GM23338 (cell line): ENCODE data around the gene NKAPL. TPM values are rescaled to one million over a fixed set of nuclear protein-coding genes. Genes with fewer than 3 reads are reported as not detected.

Source experiments
- ATAC-seq: fragments of 200-7000 bp; cut with Tn5 transposase; 3 replicates; pipeline ENCODE4 v1.9.1; 2020
- DNase-seq: peaks from one replicate; pipeline ENCODE4 v3.0.0-alpha.2; 2015; ENCODE audit warnings: low spot score
- H2AFZ ChIP-seq: fragments of 200-600 bp; sonication (generic); 2 replicates; pipeline ENCODE4 v1.8.0; 2016; ENCODE audit warnings: antibody characterized with exemption, mild to moderate bottlenecking, moderate library complexity
- H3F3A ChIP-seq: fragments of 200-600 bp; sonication (generic); replicated peaks from 2 replicates; pipeline ENCODE4 v1.8.0; 2017; ENCODE audit warnings: antibody characterized with exemption, mixed run types, low read depth
- H3K27ac ChIP-seq: fragments of 200-600 bp; sonication (generic); 2 replicates; pipeline ENCODE4 v1.6.1; 2016; ENCODE audit warnings: low read depth
- H3K27me3 ChIP-seq: fragments of 200-600 bp; sonication (generic); 2 replicates; pipeline ENCODE4 v1.8.0; 2016; ENCODE audit warnings: mild to moderate bottlenecking, mixed run types, moderate library complexity; ENCODE audit not compliant: insufficient read depth
- H3K36me3 ChIP-seq: fragments of 200-600 bp; sonication (generic); 2 replicates; pipeline ENCODE4 v1.8.0; 2016; ENCODE audit warnings: mild to moderate bottlenecking; ENCODE audit not compliant: insufficient read depth
- H3K4me1 ChIP-seq: fragments of 200-600 bp; sonication (generic); 2 replicates; pipeline ENCODE4 v1.8.0; 2016; ENCODE audit warnings: mild to moderate bottlenecking, moderate library complexity; ENCODE audit not compliant: insufficient read depth
- H3K4me2 ChIP-seq: fragments of 200-600 bp; sonication (generic); 2 replicates; pipeline ENCODE4 v1.7.1; 2017; ENCODE audit warnings: mixed run types
- H3K4me3 ChIP-seq: fragments of 200-600 bp; sonication (generic); 2 replicates; pipeline ENCODE4 v1.6.1; 2016; ENCODE audit warnings: mixed run types
- H3K79me2 ChIP-seq: fragments of 200-600 bp; sonication (generic); replicated peaks from 2 replicates; pipeline ENCODE4 v1.8.0; 2017; ENCODE audit warnings: mild to moderate bottlenecking; ENCODE audit not compliant: insufficient read depth
- H3K9me2 ChIP-seq: fragments of 200-600 bp; sonication (generic); 2 replicates; pipeline ENCODE4 v1.8.0; 2017; ENCODE audit not compliant: insufficient read depth
- H4K20me1 ChIP-seq: fragments of 200-600 bp; sonication (generic); replicated peaks from 2 replicates; pipeline ENCODE4 v1.8.0; 2017; ENCODE audit warnings: mild to moderate bottlenecking; ENCODE audit not compliant: insufficient read depth
- H3K27ac Mint-ChIP-seq: 2 replicates; pipeline ENCODE4 v1.8.0; 2020; ENCODE audit warnings: inconsistent platforms, mild to moderate bottlenecking, moderate library complexity, mixed read lengths
- H3K27me3 Mint-ChIP-seq: 3 replicates; pipeline ENCODE4 v1.8.0; 2022; ENCODE audit warnings: low read depth, mild to moderate bottlenecking, moderate library complexity, mixed read lengths, inconsistent platforms; ENCODE audit not compliant: insufficient read depth, poor library complexity
- H3K36me3 Mint-ChIP-seq: 3 replicates; pipeline ENCODE4 v1.8.0; 2021; ENCODE audit warnings: low read depth, mild to moderate bottlenecking, inconsistent platforms, moderate library complexity, mixed read lengths
- H3K4me1 Mint-ChIP-seq: 3 replicates; pipeline ENCODE4 v1.8.0; 2020; ENCODE audit warnings: mild to moderate bottlenecking, inconsistent platforms, mixed read lengths
- H3K4me3 Mint-ChIP-seq: 3 replicates; pipeline ENCODE4 v1.8.0; 2021; ENCODE audit warnings: moderate library complexity, mild to moderate bottlenecking, inconsistent platforms, mixed read lengths
- H3K9me3 Mint-ChIP-seq: 3 replicates; pipeline ENCODE4 v1.8.0; 2020; ENCODE audit warnings: moderate library complexity, mild to moderate bottlenecking, inconsistent platforms, mixed read lengths
- CREB1 ChIP-seq: fragments of 250-450 bp; sonication (Bioruptor Pico); IDR thresholded peaks from 2 replicates; pipeline ENCODE4 v1.5.0; 2020; ENCODE audit warnings: low read depth, mild to moderate bottlenecking, moderate library complexity
- ETS1 ChIP-seq: IDR thresholded peaks from 2 replicates; pipeline ENCODE4 v1.6.1; 2016; ENCODE audit warnings: antibody characterized with exemption
- EZH2 ChIP-seq: fragments of 200-600 bp; sonication (generic); IDR thresholded peaks from one replicate; pipeline ENCODE4 v1.8.0; 2017; ENCODE audit warnings: antibody characterized with exemption, mild to moderate bottlenecking, low read depth; ENCODE audit not compliant: unreplicated experiment
- EZH2phosphoT487 ChIP-seq: fragments of 200-600 bp; sonication (generic); IDR thresholded peaks from one replicate; pipeline ENCODE4 v1.8.1; 2018; ENCODE audit warnings: antibody characterized with exemption; ENCODE audit not compliant: unreplicated experiment
- JUNB ChIP-seq: IDR thresholded peaks from one replicate; pipeline ENCODE4 v1.6.1; 2016; ENCODE audit warnings: antibody characterized with exemption; ENCODE audit not compliant: unreplicated experiment
- NANOG ChIP-seq: IDR thresholded peaks from 2 replicates; pipeline ENCODE4 v1.6.1; 2016; ENCODE audit warnings: antibody characterized with exemption, borderline replicate concordance
- POLR2AphosphoS5 ChIP-seq: IDR thresholded peaks from 2 replicates; pipeline ENCODE4 v1.6.1; 2016; ENCODE audit warnings: antibody characterized with exemption, low read depth
- STAT1 ChIP-seq: IDR thresholded peaks from one replicate; pipeline ENCODE4 v1.6.1; 2016; ENCODE audit warnings: antibody characterized with exemption; ENCODE audit not compliant: unreplicated experiment
- ZNF114 ChIP-seq: fragments of 250-450 bp; sonication (Bioruptor Pico); IDR thresholded peaks from 2 replicates; pipeline ENCODE4 v1.5.0; 2020; ENCODE audit warnings: mild to moderate bottlenecking, moderate library complexity
- ZNF331 ChIP-seq: fragments of 250-450 bp; sonication (Bioruptor Pico); IDR thresholded peaks from 2 replicates; pipeline ENCODE4 v1.5.0; 2020; ENCODE audit warnings: low read depth, mild to moderate bottlenecking, moderate library complexity
- ZNF462 ChIP-seq: fragments of 250-450 bp; sonication (Bioruptor Pico); IDR thresholded peaks from 2 replicates; pipeline ENCODE4 v1.5.0; 2020; ENCODE audit warnings: mild to moderate bottlenecking, moderate library complexity
- polyA plus RNA-seq: library from polyadenylated mRNA; unstranded; fragments of >200 nt; fragmentation: Nextera tagmentation; extraction: Ambion mirVana; gene quantifications from 2 replicates; pipeline ENCODE4 v1.2.1, GENCODE V29; 2016
- total RNA-seq: library from RNA; depleted of rRNA; stranded (reverse); fragments of >200 nt; shearing (Covaris generic); gene quantifications from 2 replicates; pipeline ENCODE4 v1.2.3, GENCODE V29; 2014
- TF ChIP-seq, protein P1 (sequence below): IDR thresholded peaks from one replicate; pipeline ENCODE4 v1.6.1; 2018; ENCODE audit warnings: antibody characterized with exemption; ENCODE audit not compliant: unreplicated experiment
- TF ChIP-seq, protein P2 (sequence below), 2 experiments: fragments of 200-600 bp in 1 of 2; sonication (generic) in 1 of 2; conservative IDR thresholded peaks; 2 replicates each; pipeline versions ENCODE4 v1.5.1 to v1.6.1; 2016 to 2017; ENCODE audit warnings: antibody characterized with exemption in 2 of 2, low read depth in 2 of 2, mild to moderate bottlenecking in 2 of 2, moderate library complexity in 1 of 2

NKAPL gene
- total and polyA plus RNA-seq, 2 experiments from 2014 or later: 1.6 to 2.9 TPM

- H3K4me1 Mint-ChIP-seq: no peaks in the 10 kb centered on the region
- Histone ChIP-seq H2AFZ (no peak overlapping the region), H3K36me3 (no peaks in the 10 kb centered on the region), H3F3A (no peaks in the 10 kb centered on the region), H3K4me1 (no peaks in the 10 kb centered on the region), H3K9me2 (no peaks in the 10 kb centered on the region), H3K4me3 (no peak overlapping the region), H3K79me2 (no peaks in the 10 kb centered on the region), H4K20me1 (0 out of 2 replicates have a peak, but pooled peaks cover 5% of the 10 kb centered on the region), H3K27ac (no peak overlapping the region), H3K4me2 (no peak overlapping the region), H3K27me3 (no peaks in the 10 kb centered on the region)
- H3K4me3 Mint-ChIP-seq: no peak overlapping the region
- H3K27ac Mint-ChIP-seq: no peak overlapping the region
- H3K36me3 Mint-ChIP-seq: peaks cover 4% of the 10 kb centered on the region; the same call in 2 of the 3 replicates
- H3K27me3 Mint-ChIP-seq: no peaks in the 10 kb centered on the region
- no peak for DNase-seq
- H3K9me3 Mint-ChIP-seq: no peaks in the 10 kb centered on the region
- ATAC-seq: no peak
- TF ChIP-seq ZNF331: no peak
- TF ChIP-seq EZH2phosphoT487: no peak
- TF ChIP-seq JUNB: no peak
- TF ChIP-seq, protein P1, sequence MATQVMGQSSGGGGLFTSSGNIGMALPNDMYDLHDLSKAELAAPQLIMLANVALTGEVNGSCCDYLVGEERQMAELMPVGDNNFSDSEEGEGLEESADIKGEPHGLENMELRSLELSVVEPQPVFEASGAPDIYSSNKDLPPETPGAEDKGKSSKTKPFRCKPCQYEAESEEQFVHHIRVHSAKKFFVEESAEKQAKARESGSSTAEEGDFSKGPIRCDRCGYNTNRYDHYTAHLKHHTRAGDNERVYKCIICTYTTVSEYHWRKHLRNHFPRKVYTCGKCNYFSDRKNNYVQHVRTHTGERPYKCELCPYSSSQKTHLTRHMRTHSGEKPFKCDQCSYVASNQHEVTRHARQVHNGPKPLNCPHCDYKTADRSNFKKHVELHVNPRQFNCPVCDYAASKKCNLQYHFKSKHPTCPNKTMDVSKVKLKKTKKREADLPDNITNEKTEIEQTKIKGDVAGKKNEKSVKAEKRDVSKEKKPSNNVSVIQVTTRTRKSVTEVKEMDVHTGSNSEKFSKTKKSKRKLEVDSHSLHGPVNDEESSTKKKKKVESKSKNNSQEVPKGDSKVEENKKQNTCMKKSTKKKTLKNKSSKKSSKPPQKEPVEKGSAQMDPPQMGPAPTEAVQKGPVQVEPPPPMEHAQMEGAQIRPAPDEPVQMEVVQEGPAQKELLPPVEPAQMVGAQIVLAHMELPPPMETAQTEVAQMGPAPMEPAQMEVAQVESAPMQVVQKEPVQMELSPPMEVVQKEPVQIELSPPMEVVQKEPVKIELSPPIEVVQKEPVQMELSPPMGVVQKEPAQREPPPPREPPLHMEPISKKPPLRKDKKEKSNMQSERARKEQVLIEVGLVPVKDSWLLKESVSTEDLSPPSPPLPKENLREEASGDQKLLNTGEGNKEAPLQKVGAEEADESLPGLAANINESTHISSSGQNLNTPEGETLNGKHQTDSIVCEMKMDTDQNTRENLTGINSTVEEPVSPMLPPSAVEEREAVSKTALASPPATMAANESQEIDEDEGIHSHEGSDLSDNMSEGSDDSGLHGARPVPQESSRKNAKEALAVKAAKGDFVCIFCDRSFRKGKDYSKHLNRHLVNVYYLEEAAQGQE: no peak
- no peak for TF ChIP-seq NANOG
- TF ChIP-seq ZNF114 (CRISPR knock-in tag): no peak
- TF ChIP-seq POLR2AphosphoS5: no peak
- TF ChIP-seq, protein P2, sequence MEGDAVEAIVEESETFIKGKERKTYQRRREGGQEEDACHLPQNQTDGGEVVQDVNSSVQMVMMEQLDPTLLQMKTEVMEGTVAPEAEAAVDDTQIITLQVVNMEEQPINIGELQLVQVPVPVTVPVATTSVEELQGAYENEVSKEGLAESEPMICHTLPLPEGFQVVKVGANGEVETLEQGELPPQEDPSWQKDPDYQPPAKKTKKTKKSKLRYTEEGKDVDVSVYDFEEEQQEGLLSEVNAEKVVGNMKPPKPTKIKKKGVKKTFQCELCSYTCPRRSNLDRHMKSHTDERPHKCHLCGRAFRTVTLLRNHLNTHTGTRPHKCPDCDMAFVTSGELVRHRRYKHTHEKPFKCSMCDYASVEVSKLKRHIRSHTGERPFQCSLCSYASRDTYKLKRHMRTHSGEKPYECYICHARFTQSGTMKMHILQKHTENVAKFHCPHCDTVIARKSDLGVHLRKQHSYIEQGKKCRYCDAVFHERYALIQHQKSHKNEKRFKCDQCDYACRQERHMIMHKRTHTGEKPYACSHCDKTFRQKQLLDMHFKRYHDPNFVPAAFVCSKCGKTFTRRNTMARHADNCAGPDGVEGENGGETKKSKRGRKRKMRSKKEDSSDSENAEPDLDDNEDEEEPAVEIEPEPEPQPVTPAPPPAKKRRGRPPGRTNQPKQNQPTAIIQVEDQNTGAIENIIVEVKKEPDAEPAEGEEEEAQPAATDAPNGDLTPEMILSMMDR (conservative IDR thresholded peaks at IDR 0.05; ENCODE audit: low read depth in 2 of 2): no peak
- no peak for TF ChIP-seq STAT1
- no peak for TF ChIP-seq ZNF462 (CRISPR knock-in tag)
- TF ChIP-seq CREB1 (CRISPR knock-in tag): no peak
- TF ChIP-seq EZH2: no peak
- TF ChIP-seq ETS1: no peak
Measured at GRCh38 chr6:28295326-28295725, 36.2 kb downstream of the NKAPL start.
